Transverse colon (tissue), 4 donors: Measurements from ENCODE around the gene MYADML2. TPM values are rescaled to one million over a fixed set of nuclear protein-coding genes. Genes with fewer than 3 reads are reported as not detected.
"Not testable (repeated sequence)": the region's sequence is repeated elsewhere in the genome, so short reads cannot be mapped to it uniquely, and the experiment has no call there.

ENCODE experiments used
- DNase-seq: peaks from one replicate; pipeline ENCODE4 v3.0.0-alpha.2; 2019
- H3K27ac ChIP-seq, 4 donors: fragments of 200-600 bp; sonication (generic); 2 replicates each; pipeline ENCODE4 v1.5.1; 2016 to 2018; ENCODE audit warnings: inconsistent platforms in 4 of 4
- H3K27me3 ChIP-seq: fragments of 200-600 bp; sonication (generic); 2 replicates; pipeline ENCODE4 v1.5.1; 2017; ENCODE audit warnings: inconsistent platforms
- H3K36me3 ChIP-seq, 4 donors: fragments of 200-600 bp; sonication (generic); 2 replicates each; pipeline ENCODE4 v1.5.1; 2017 to 2019; ENCODE audit warnings: inconsistent platforms in 4 of 4
- H3K4me1 ChIP-seq, 4 donors: fragments of 200-600 bp; sonication (generic); 2 replicates each; pipeline ENCODE4 v1.5.1; 2017 to 2020; ENCODE audit warnings: inconsistent platforms in 4 of 4
- H3K4me3 ChIP-seq, 4 donors: fragments of 200-600 bp; sonication (generic); 1 replicate in 1 of 4; 2 replicates in 3 of 4; pipeline versions ENCODE4 v1.5.1 to v1.6.1; 2017 to 2019; ENCODE audit warnings: inconsistent platforms in 4 of 4
- H3K9me3 ChIP-seq, 2 donors: fragments of 200-600 bp; sonication (generic); 2 replicates each; pipeline ENCODE4 v1.5.1; 2017 to 2019; ENCODE audit warnings: inconsistent platforms in 2 of 2
- EP300 ChIP-seq: sonication (generic); formaldehyde crosslinking; IDR thresholded peaks from one replicate; pipeline ENCODE4 v1.6.1; 2017; ENCODE audit warnings: antibody characterized with exemption, low read depth
- POLR2A ChIP-seq: fragments of 450-650 bp; IDR thresholded peaks from one replicate; pipeline ENCODE4 v1.6.1; 2016; ENCODE audit warnings: antibody characterized with exemption, mild to moderate bottlenecking, moderate library complexity
- POLR2AphosphoS5 ChIP-seq, 3 donors: sonication (generic); formaldehyde crosslinking; IDR thresholded peaks; one replicate each; pipeline ENCODE4 v1.6.1; 2016; ENCODE audit warnings: antibody characterized with exemption in 3 of 3
- WGBS, 2 donors: methylation state at CpG; one replicate each; pipeline ENCODE4 v1.1.5; 2018; ENCODE audit warnings: low coverage in 1 of 2; 5-methylcytosine and 5-hydroxymethylcytosine counted together
- in situ Hi-C, 4 donors: fragments of 200-750 bp; cut with MboI; loops; one replicate each; pipeline versions ENCODE4 v1.15.0 to v1.15.1; 2017; ENCODE audit warnings: low sequenced_read_pairs in 3 of 4, low pct_ligation_motif_present in 1 of 4, low pct_unique_long_range_greater_than_20kb in 1 of 4
- intact Hi-C: fragments of 100-400 bp; cut with DNase I; formaldehyde crosslinking; loops from one replicate; pipeline ENCODE4 v1.15.1; 2023; ENCODE audit warnings: low total_unique reads
- total RNA-seq, 4 donors: library from RNA; depleted of rRNA; stranded (reverse); fragments of >200 nt; gene quantifications; one replicate each; pipeline ENCODE4 v1.1.0, GENCODE V29; 2016
- TF ChIP-seq, protein P1 (sequence below), 5 experiments: fragments of 200-600 bp in 3 of 5; fragments of 450-650 bp in 2 of 5; sonication (generic) in 3 of 5; IDR thresholded peaks; 1 replicate in 2 of 5; 2 replicates in 3 of 5; pipeline ENCODE4 v1.5.1; 2016 to 2017; ENCODE audit warnings: antibody characterized with exemption in 5 of 5, inconsistent platforms in 3 of 5, mild to moderate bottlenecking in 2 of 5, moderate library complexity in 1 of 5

Gene MYADML2
- total RNA-seq, 4 donors from 2014 or later, result not detected

DNA sequence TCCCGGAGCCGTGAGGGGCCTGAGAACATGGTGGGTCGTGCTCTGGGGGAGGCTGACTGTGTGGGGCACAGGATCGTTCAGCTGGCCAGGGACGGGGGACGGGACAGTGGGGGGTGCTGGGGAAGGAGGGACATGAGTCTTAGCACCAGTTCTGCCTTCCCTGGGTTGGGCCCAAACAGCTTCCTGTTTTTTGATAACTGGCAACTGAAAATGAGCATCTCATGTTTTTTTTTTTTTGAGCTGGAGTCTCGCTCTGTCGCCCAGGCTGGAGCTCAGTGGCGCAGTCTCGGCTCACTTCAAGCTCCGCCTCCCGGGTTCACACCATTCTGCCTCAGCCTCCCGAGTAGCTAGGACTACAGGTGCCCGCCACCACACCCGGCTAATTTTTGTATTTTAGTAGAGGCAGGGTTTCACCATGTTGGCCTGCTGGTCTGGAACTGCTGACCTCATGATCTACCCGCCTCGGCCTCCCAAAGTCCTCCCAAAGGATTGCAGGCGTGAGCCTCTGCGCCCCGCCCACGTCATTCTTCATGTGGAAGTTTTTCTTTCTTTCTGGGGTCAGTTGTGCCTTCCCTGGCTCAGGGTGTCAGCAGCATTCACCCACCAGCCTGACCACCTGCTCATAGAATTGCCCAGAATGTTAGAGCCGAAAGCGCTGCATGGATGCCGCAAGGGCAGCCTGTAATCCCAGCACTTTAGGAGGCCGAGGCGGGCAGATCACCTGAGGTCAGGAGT lies 36.8 kb upstream of the MYADML2 start:
- H3K4me3 ChIP-seq, result no peak overlapping the region
- TF ChIP-seq, protein P1, sequence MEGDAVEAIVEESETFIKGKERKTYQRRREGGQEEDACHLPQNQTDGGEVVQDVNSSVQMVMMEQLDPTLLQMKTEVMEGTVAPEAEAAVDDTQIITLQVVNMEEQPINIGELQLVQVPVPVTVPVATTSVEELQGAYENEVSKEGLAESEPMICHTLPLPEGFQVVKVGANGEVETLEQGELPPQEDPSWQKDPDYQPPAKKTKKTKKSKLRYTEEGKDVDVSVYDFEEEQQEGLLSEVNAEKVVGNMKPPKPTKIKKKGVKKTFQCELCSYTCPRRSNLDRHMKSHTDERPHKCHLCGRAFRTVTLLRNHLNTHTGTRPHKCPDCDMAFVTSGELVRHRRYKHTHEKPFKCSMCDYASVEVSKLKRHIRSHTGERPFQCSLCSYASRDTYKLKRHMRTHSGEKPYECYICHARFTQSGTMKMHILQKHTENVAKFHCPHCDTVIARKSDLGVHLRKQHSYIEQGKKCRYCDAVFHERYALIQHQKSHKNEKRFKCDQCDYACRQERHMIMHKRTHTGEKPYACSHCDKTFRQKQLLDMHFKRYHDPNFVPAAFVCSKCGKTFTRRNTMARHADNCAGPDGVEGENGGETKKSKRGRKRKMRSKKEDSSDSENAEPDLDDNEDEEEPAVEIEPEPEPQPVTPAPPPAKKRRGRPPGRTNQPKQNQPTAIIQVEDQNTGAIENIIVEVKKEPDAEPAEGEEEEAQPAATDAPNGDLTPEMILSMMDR (IDR thresholded peaks at IDR 0.05), result no peak
- TF ChIP-seq POLR2A (no peak), EP300 (no peak), POLR2AphosphoS5 (IDR thresholded peaks at IDR 0.05) (no peak)
- intact Hi-C loops (no loop called here), in situ Hi-C loops (no loop called here)
- H3K27ac ChIP-seq, result no peak overlapping the region
- WGBS, 2 donors, result 88 to 95% methylated on average over 7 to 26 of the region's 26 CpGs
- no peaks in the 10 kb centered on the region for H3K27me3 ChIP-seq
- H3K36me3 ChIP-seq, result no peaks in the 10 kb centered on the region
- H3K4me1 ChIP-seq, result peaks cover 0 to 2% (median 0%) of the 10 kb centered on the region in 4 donors
- DNase-seq, result no peak
- no peaks in the 10 kb centered on the region for H3K9me3 ChIP-seq

DNA sequence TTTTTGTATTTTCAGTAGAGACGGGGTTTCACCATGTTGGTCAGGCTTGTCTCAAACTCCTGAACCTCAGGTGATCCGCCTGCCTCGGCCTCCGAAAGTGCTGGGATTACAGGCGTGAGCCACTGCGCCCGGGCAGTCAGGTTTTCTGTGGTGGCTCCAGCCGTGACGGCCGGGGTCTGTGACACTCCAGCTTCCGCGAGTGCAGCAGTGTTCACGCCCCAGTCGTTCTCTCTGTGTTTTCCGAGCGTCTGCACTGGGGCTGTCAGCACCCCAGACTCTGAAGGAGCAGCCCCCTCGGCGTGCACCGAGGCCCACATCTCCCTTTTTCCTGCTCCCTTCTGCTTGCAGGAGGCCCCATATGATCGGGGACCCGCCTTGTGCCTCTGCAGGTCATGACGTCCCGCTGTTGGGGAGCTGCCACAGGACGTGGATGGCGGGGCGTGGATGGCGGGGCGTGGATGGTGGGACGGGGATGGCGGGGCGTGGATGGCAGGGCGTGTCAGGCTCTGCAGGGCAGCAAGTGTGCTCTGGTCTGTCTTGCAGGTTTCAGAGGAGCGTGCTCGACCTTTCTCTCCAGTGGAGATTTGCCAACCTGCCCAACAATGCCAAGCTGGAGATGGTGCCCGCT lies 36.1 kb upstream of the MYADML2 start:
- in situ Hi-C loops, result no loop called here
- H3K27ac ChIP-seq, result no peak overlapping the region
- intact Hi-C loops, result no loop called here
- peaks cover 0 to 9% (median 6%) of the 10 kb centered on the region in 4 donors for H3K4me1 ChIP-seq
- no peak for DNase-seq
- no peaks in the 10 kb centered on the region for H3K36me3 ChIP-seq
- H3K9me3 ChIP-seq, result no peaks in the 10 kb centered on the region
- WGBS, 2 donors, result 89 to 93% methylated on average over 3 to 32 of the region's 35 CpGs
- H3K4me3 ChIP-seq, result no peak overlapping the region
- no peaks in the 10 kb centered on the region for H3K27me3 ChIP-seq
- TF ChIP-seq POLR2A, result no peak
- TF ChIP-seq, protein P1 (IDR thresholded peaks at IDR 0.05), result no peak
- no peak for TF ChIP-seq EP300
- no peak for TF ChIP-seq POLR2AphosphoS5 (IDR thresholded peaks at IDR 0.05)

DNA sequence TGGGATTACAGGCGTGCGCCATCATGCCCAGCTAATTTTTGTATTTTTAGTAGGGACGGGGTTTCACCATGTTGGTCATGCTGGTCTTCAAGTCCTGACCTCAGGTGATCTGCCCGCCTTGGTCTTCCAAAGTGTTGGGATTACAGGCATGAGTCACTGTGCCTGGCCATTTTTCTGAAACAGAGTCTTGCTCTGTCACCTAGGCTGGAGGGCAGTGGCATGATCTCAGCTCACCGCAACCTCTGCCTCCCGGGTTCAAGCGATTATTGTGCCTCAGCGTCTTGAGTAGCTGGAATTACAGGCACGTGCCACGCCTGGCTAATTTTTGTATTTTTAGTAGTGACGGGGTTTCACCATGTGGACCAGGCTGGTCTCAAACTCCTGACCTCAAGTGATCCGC lies 34.5 kb upstream of the MYADML2 start:
- H3K27me3 ChIP-seq, in situ Hi-C loops, H3K27ac ChIP-seq, intact Hi-C loops, H3K4me3 ChIP-seq, H3K36me3 ChIP-seq, H3K9me3 ChIP-seq, DNase-seq: not testable (repeated sequence)
- peaks cover 0 to 17% (median 12%) of the 10 kb centered on the region in 4 donors for H3K4me1 ChIP-seq
- 98 to 100% methylated on average over 1 to 12 of the region's 12 CpGs for WGBS, 2 donors

DNA sequence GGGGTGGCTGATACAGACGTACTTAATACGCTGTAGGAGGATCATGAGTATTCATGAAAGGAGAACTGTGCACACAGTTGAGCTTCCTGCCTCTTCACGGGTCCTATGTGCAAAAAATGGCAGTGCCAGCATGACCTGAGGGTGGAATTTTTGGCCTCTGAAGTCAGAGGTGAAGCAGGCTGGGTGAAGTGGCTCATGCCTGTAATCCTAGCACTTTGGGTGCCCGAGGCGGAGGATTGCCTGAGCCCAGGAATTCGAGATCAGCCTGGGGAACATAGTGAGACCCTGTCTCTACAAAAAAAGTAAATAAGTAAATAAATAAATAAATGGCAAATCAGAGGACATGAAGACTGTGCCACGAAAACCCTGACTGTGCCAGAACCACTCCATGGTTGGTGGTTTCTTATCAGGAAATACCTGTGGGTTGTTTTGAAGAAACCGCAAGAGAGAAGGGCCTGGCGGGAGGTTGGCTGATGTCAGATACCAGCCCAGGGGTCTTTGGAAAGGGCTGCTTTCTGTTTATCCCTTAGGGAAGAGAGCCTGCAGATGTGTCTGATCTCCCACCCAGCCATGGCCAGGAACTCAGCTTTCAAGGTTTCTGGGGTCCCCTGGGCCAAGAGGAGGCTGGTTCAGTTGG lies 33.8 kb upstream of the MYADML2 start:
- WGBS, 2 donors, result 73 to 83% methylated on average over 7 to 9 of the region's 9 CpGs
- peaks cover 0 to 19% (median 13%) of the 10 kb centered on the region in 4 donors for H3K4me1 ChIP-seq
- H3K36me3 ChIP-seq, result no peaks in the 10 kb centered on the region
- intact Hi-C loops, result no loop called here
- no peak for DNase-seq
- H3K27me3 ChIP-seq, result no peaks in the 10 kb centered on the region
- H3K27ac ChIP-seq, result no peak overlapping the region
- no peak overlapping the region for H3K4me3 ChIP-seq
- no peak for TF ChIP-seq POLR2A
- TF ChIP-seq, protein P1 (IDR thresholded peaks at IDR 0.05), result no peak
- no peak for TF ChIP-seq EP300
- no peak for TF ChIP-seq POLR2AphosphoS5 (IDR thresholded peaks at IDR 0.05)
- no peaks in the 10 kb centered on the region for H3K9me3 ChIP-seq
- in situ Hi-C loops, result no loop called here
